AG10803 (cell line): ENCODE data around the gene FAAP20.
"Not testable (repeated sequence)": the region's sequence is repeated elsewhere in the genome, so short reads cannot be mapped to it uniquely, and the experiment has no call there.

Experiments
- DNase-seq: peaks from one replicate; pipeline ENCODE4 v3.0.0; 2010; ENCODE audit warnings: low read depth
- H3K4me3 ChIP-seq: 2 replicates; pipeline ENCODE4 v1.5.1; 2011; ENCODE audit warnings: mild to moderate bottlenecking, low read length, control low read depth
- TF ChIP-seq, protein P1 (sequence below): conservative IDR thresholded peaks from 2 replicates; pipeline ENCODE4 v1.5.1; 2011; ENCODE audit warnings: mild to moderate bottlenecking, low read length, control low read depth, inconsistent platforms

The FAAP20 gene

DNA sequence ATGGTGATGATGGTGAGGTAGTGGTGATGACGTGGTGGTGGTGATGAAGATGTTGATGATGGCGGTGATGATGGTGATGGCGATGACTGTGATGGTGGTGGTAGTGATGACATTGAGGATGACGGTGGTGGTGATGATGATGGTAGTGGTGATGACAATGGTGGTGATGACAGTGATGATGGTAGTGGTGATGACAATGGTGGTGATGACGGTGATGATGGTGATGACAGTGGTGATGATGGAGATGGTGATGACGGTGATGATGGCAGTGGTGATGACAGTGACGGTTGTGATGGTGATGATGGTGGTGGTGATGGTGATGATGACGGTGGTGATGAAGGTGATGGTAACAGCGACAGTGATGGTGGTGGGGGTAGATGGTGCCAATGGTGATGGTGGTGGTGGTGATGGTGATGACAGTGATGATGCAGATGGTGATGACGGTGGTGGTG lies 39.4 kb downstream of the FAAP20 start:
- TF ChIP-seq, protein P1, sequence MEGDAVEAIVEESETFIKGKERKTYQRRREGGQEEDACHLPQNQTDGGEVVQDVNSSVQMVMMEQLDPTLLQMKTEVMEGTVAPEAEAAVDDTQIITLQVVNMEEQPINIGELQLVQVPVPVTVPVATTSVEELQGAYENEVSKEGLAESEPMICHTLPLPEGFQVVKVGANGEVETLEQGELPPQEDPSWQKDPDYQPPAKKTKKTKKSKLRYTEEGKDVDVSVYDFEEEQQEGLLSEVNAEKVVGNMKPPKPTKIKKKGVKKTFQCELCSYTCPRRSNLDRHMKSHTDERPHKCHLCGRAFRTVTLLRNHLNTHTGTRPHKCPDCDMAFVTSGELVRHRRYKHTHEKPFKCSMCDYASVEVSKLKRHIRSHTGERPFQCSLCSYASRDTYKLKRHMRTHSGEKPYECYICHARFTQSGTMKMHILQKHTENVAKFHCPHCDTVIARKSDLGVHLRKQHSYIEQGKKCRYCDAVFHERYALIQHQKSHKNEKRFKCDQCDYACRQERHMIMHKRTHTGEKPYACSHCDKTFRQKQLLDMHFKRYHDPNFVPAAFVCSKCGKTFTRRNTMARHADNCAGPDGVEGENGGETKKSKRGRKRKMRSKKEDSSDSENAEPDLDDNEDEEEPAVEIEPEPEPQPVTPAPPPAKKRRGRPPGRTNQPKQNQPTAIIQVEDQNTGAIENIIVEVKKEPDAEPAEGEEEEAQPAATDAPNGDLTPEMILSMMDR = no peak
- H3K4me3 ChIP-seq = no peak overlapping the region
- no peak for DNase-seq

DNA sequence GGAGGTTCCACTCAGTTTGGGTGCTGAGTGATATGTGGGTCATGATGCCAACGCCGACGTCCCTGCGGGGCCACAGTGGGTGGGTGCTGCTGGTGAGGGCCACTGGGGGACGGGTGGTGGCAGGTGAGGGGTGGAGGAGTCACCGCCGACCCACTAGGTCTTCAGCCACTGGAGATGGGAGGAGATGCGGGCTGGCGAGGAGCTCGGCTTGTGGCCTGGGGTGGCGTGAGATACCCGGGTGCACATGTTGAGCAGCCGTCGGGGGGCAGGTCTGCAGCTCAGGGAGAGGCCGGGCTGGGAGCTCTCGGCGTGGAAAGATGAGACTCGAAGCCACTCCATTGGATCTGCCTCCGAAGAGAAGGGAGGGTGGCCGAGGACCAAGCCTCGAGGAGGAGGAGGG lies 40.5 kb downstream of the FAAP20 start:
- no peak for DNase-seq
- H3K4me3 ChIP-seq = no peak overlapping the region
- TF ChIP-seq, protein P1 = no peak

DNA sequence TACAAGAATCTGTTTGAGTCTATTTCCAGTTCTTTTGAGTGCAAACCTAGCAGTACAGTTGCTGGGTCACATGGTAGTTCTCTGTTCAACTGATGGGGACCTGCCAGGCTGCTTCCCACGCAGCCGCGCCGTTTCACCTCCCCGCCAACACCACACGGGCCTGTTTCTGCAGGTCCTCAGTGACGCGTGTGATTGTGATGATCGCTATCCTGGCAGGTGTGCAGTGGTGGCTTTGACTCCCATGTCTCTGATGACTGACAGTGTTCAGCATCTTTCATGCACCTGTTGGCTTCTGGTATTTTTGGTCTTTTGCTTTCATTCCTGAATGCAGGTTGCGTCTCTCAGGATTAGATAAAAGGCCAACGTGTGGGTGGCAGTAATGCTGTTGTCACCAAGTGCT lies 41.6 kb downstream of the FAAP20 start:
- TF ChIP-seq, protein P1 = no peak
- no peak for DNase-seq
- no peak overlapping the region for H3K4me3 ChIP-seq

DNA sequence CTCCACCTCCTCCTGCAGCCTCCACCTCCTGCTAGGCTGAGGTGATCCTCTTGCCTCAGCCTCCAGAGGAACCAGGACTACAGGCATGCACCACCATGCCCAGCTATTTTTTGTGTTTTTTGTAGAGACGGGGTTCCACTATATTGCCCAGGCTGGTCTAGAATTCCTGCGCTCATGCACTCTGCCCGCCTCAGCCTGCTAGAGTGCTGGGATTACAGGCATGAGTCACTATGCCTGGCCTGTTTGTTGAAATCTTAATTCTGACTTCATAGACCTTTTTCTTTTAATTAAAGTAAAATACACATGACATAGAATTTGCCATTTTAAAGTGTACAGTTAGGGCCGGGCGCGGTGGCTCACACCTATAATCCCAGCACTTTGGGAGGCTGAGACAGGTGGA lies 42.7 kb downstream of the FAAP20 start:
- no peak for DNase-seq
- TF ChIP-seq, protein P1 = no peak
- no peak overlapping the region for H3K4me3 ChIP-seq

DNA sequence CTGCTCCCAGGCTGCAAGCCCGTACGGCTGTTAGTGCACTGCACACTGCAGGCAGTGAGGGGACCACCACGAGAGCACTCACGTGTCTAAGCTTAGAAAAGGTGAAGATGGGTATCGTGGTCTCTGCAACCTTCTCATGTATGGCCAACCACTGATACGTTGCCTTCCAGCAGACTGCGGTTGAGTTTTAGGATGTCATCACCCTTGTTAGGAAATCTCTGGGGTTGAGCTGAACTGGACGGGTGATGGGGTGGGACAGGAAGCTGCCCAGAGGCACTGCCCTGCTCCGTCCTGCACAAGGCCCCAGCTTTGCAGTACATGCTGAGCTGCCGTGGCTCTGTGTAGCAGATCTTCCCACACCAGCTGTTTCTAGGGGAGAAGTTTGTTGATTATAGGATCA lies 43.3 kb downstream of the FAAP20 start:
- no peak overlapping the region for H3K4me3 ChIP-seq
- no peak for DNase-seq
- TF ChIP-seq, protein P1 = no peak

DNA sequence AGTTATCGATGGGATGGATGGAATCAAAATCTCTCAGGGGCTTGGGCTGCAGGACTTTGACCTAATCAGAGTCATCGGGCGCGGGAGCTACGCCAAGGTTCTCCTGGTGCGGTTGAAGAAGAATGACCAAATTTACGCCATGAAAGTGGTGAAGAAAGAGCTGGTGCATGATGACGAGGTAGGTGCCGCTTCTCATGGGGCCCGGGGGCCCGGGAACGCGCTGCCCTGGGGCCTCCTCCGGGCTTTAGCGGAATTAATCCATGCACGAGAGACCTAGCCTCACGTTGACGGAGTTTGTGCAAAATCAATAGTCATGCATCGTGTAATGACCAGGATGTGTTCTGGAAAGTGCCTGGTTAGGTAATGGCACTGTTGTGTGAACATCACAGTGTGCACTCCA lies 43.8 kb downstream of the FAAP20 start:
- no peak for DNase-seq
- no peak overlapping the region for H3K4me3 ChIP-seq
- TF ChIP-seq, protein P1 = no peak

DNA sequence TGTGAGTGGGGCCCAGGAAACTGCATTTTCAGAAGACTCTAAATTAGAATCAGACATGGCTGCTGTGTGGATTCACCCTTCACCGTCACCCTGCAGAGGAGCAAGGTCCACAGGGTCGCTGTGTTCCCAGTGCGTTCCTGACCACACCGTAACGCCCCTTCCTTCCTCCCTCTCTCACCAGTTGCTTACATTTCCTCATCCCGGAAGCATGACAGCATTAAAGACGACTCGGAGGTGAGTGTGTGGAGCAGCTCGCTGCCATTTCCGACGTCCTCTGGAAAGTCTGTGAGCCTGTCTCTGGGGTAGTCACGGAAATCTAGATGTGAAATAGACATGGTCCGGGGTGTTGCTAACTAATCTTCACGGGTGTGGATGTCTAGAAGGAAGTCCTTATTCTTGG lies 45.9 kb downstream of the FAAP20 start:
- TF ChIP-seq, protein P1 = no peak
- no peak overlapping the region for H3K4me3 ChIP-seq
- no peak for DNase-seq

DNA sequence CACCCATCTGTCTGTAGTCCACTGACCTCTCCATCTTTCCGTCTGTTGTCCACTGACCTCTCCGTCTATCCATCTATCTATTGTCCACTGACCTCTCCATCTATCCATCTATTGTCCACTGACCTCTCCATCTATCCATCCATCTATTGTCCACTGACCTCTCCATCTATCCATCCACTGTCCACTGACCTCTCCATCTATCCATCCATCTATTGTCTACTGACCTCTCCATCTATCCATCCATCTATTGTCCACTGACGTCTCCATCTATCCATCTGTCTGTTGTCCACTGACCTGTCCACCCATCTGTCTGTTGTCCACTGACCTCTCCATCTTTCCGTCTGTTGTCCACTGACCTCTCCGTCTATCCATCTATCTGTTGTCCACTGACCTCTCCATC lies 46.7 kb downstream of the FAAP20 start:
- not testable (repeated sequence) for H3K4me3 ChIP-seq, DNase-seq
